ENCODE results near the gene NPIPB2. TPM values are rescaled to one million over a fixed set of nuclear protein-coding genes. Genes with fewer than 3 reads are reported as not detected.

Gene NPIPB2
- polyA plus RNA-seq, 2 donors = 3.0 to 9.1 TPM

GRCh38 chr16:11907160-11907970, 34.5 kb downstream of the NPIPB2 start:
- H3K9me3 ChIP-seq (ENCODE audit: control insufficient read depth in 2 of 2, insufficient read depth in 1 of 2, low read depth in 1 of 2, low read length in 1 of 2) = no peaks in the 10 kb centered on the region
- 92 to 93% methylated on average over 8 of the region's 8 CpGs for WGBS, 2 donors
- no peak overlapping the region for H3K27ac ChIP-seq (ENCODE audit: low read depth in 2 of 2, low read length in 1 of 2)
- H3K4me3 ChIP-seq (ENCODE audit: low read depth in 1 of 2, low read length in 2 of 2) = no peak overlapping the region
- H3K4me1 ChIP-seq (ENCODE audit: control insufficient read depth in 2 of 2, insufficient read depth in 2 of 2, low read length in 1 of 2) = peaks cover 2 to 4% of the 10 kb centered on the region in 2 donors
- peaks cover 0 to 5% of the 10 kb centered on the region in 2 donors for H3K36me3 ChIP-seq (ENCODE audit: control insufficient read depth in 2 of 2, insufficient read depth in 2 of 2, low read length in 1 of 2)
- no peaks in the 10 kb centered on the region for H3K27me3 ChIP-seq (ENCODE audit: control insufficient read depth in 1 of 2, insufficient read depth in 2 of 2, low read length in 2 of 2)

- Histone ChIP-seq H3K9me3 (ENCODE audit: control insufficient read depth in 2 of 2, insufficient read depth in 1 of 2, low read depth in 1 of 2, low read length in 1 of 2) (no peaks in the 10 kb centered on the region), H3K27ac (ENCODE audit: low read depth in 2 of 2, low read length in 1 of 2) (no peak overlapping the region), H3K27me3 (ENCODE audit: control insufficient read depth in 1 of 2, insufficient read depth in 2 of 2, low read length in 2 of 2) (no peaks in the 10 kb centered on the region), H3K4me3 (ENCODE audit: low read depth in 1 of 2, low read length in 2 of 2) (no peak overlapping the region), H3K36me3 (ENCODE audit: control insufficient read depth in 2 of 2, insufficient read depth in 2 of 2, low read length in 1 of 2) (peaks cover 0 to 5% of the 10 kb centered on the region in 2 donors), H3K4me1 (ENCODE audit: control insufficient read depth in 2 of 2, insufficient read depth in 2 of 2, low read length in 1 of 2) (peaks cover 0 to 4% of the 10 kb centered on the region in 2 donors)
- WGBS, 2 donors = 90 to 97% methylated on average over 6 of the region's 6 CpGs
Measured at GRCh38 chr16:11903906-11904305, 37.9 kb downstream of the NPIPB2 start.

- Histone ChIP-seq H3K27ac (ENCODE audit: low read depth in 2 of 2, low read length in 1 of 2) (no peak overlapping the region), H3K4me1 (ENCODE audit: control insufficient read depth in 2 of 2, insufficient read depth in 2 of 2, low read length in 1 of 2) (peaks cover 2 to 4% of the 10 kb centered on the region in 2 donors)
- WGBS, 2 donors = 65 to 73% methylated on average over 3 of the region's 3 CpGs
Measured at GRCh38 chr16:11901091-11901490, 40.8 kb downstream of the NPIPB2 start.

GRCh38 chr16:11896486-11897176, 45.2 kb downstream of the NPIPB2 start:
- H3K4me3 ChIP-seq (ENCODE audit: low read depth in 1 of 2, low read length in 2 of 2) = no peak overlapping the region
- 74 to 75% methylated on average over 5 of the region's 5 CpGs for WGBS, 2 donors

More at GRCh38 chr16:11901091-11901490, 40.8 kb downstream of the NPIPB2 start:
- H3K4me3 ChIP-seq (ENCODE audit: low read depth in 1 of 2, low read length in 2 of 2) = no peak overlapping the region
- no peaks in the 10 kb centered on the region for H3K9me3 ChIP-seq (ENCODE audit: control insufficient read depth in 2 of 2, insufficient read depth in 1 of 2, low read depth in 1 of 2, low read length in 1 of 2)
- H3K36me3 ChIP-seq (ENCODE audit: control insufficient read depth in 2 of 2, insufficient read depth in 2 of 2, low read length in 1 of 2) = peaks cover 0 to 5% of the 10 kb centered on the region in 2 donors
- no peaks in the 10 kb centered on the region for H3K27me3 ChIP-seq (ENCODE audit: control insufficient read depth in 1 of 2, insufficient read depth in 2 of 2, low read length in 2 of 2)

GRCh38 chr16:11893571-11893970, 48.3 kb downstream of the NPIPB2 start:
- H3K27me3 ChIP-seq (ENCODE audit: control insufficient read depth in 1 of 2, insufficient read depth in 2 of 2, low read length in 2 of 2) = no peaks in the 10 kb centered on the region
- WGBS, 2 donors = 96 to 98% methylated on average over 2 of the region's 2 CpGs
- no peak overlapping the region for H3K4me3 ChIP-seq (ENCODE audit: low read depth in 1 of 2, low read length in 2 of 2)

More at GRCh38 chr16:11896486-11897176, 45.2 kb downstream of the NPIPB2 start:
- H3K4me1 ChIP-seq (ENCODE audit: control insufficient read depth in 2 of 2, insufficient read depth in 2 of 2, low read length in 1 of 2) = peaks cover 0 to 2% of the 10 kb centered on the region in 2 donors
- peaks cover 0 to 5% of the 10 kb centered on the region in 2 donors for H3K36me3 ChIP-seq (ENCODE audit: control insufficient read depth in 2 of 2, insufficient read depth in 2 of 2, low read length in 1 of 2)
- H3K9me3 ChIP-seq (ENCODE audit: control insufficient read depth in 2 of 2, insufficient read depth in 1 of 2, low read depth in 1 of 2, low read length in 1 of 2) = no peaks in the 10 kb centered on the region
- peak overlapping the region in 1 of 2 donors; percentile 55 for H3K27ac ChIP-seq (ENCODE audit: low read depth in 2 of 2, low read length in 1 of 2)
- no peaks in the 10 kb centered on the region for H3K27me3 ChIP-seq (ENCODE audit: control insufficient read depth in 1 of 2, insufficient read depth in 2 of 2, low read length in 2 of 2)

GRCh38 chr16:11892761-11893160, 49.1 kb downstream of the NPIPB2 start:
- H3K4me1 ChIP-seq (ENCODE audit: control insufficient read depth in 2 of 2, insufficient read depth in 2 of 2, low read length in 1 of 2) = peaks cover 0 to 2% of the 10 kb centered on the region in 2 donors
- no peaks in the 10 kb centered on the region for H3K9me3 ChIP-seq (ENCODE audit: control insufficient read depth in 2 of 2, insufficient read depth in 1 of 2, low read depth in 1 of 2, low read length in 1 of 2)
- no peak overlapping the region for H3K27ac ChIP-seq (ENCODE audit: low read depth in 2 of 2, low read length in 1 of 2)
- 88 to 97% methylated on average over 4 of the region's 4 CpGs for WGBS, 2 donors
- no peak overlapping the region for H3K4me3 ChIP-seq (ENCODE audit: low read depth in 1 of 2, low read length in 2 of 2)
- H3K27me3 ChIP-seq (ENCODE audit: control insufficient read depth in 1 of 2, insufficient read depth in 2 of 2, low read length in 2 of 2) = no peaks in the 10 kb centered on the region
- peaks cover 0 to 10% of the 10 kb centered on the region in 2 donors for H3K36me3 ChIP-seq (ENCODE audit: control insufficient read depth in 2 of 2, insufficient read depth in 2 of 2, low read length in 1 of 2)

More at GRCh38 chr16:11893571-11893970, 48.3 kb downstream of the NPIPB2 start:
- Histone ChIP-seq H3K36me3 (ENCODE audit: control insufficient read depth in 2 of 2, insufficient read depth in 2 of 2, low read length in 1 of 2) (peaks cover 0 to 8% of the 10 kb centered on the region in 2 donors), H3K27ac (ENCODE audit: low read depth in 2 of 2, low read length in 1 of 2) (no peak overlapping the region), H3K4me1 (ENCODE audit: control insufficient read depth in 2 of 2, insufficient read depth in 2 of 2, low read length in 1 of 2) (peaks cover 0 to 2% of the 10 kb centered on the region in 2 donors), H3K9me3 (ENCODE audit: control insufficient read depth in 2 of 2, insufficient read depth in 1 of 2, low read depth in 1 of 2, low read length in 1 of 2) (no peaks in the 10 kb centered on the region)

GRCh38 chr16:11890231-11890965, 51.4 kb downstream of the NPIPB2 start:
- H3K4me3 ChIP-seq (ENCODE audit: low read depth in 1 of 2, low read length in 2 of 2) = no peak overlapping the region
- WGBS, 2 donors = 88 to 90% methylated on average over 5 of the region's 5 CpGs
- H3K36me3 ChIP-seq (ENCODE audit: control insufficient read depth in 2 of 2, insufficient read depth in 2 of 2, low read length in 1 of 2) = peaks cover 0 to 11% of the 10 kb centered on the region in 2 donors
- no peaks in the 10 kb centered on the region for H3K4me1 ChIP-seq (ENCODE audit: control insufficient read depth in 2 of 2, insufficient read depth in 2 of 2, low read length in 1 of 2)
- no peaks in the 10 kb centered on the region for H3K27me3 ChIP-seq (ENCODE audit: control insufficient read depth in 1 of 2, insufficient read depth in 2 of 2, low read length in 2 of 2)
- H3K9me3 ChIP-seq (ENCODE audit: control insufficient read depth in 2 of 2, insufficient read depth in 1 of 2, low read depth in 1 of 2, low read length in 1 of 2) = no peaks in the 10 kb centered on the region
- H3K27ac ChIP-seq (ENCODE audit: low read depth in 2 of 2, low read length in 1 of 2) = no peak overlapping the region

- H3K27me3 ChIP-seq (ENCODE audit: control insufficient read depth in 1 of 2, insufficient read depth in 2 of 2, low read length in 2 of 2) = no peaks in the 10 kb centered on the region
- H3K27ac ChIP-seq (ENCODE audit: low read depth in 2 of 2, low read length in 1 of 2) = no peak overlapping the region
- WGBS, 2 donors = 81 to 84% methylated on average over 6 of the region's 6 CpGs
- peaks cover 0 to 11% of the 10 kb centered on the region in 2 donors for H3K36me3 ChIP-seq (ENCODE audit: control insufficient read depth in 2 of 2, insufficient read depth in 2 of 2, low read length in 1 of 2)
- no peaks in the 10 kb centered on the region for H3K4me1 ChIP-seq (ENCODE audit: control insufficient read depth in 2 of 2, insufficient read depth in 2 of 2, low read length in 1 of 2)
- H3K9me3 ChIP-seq (ENCODE audit: control insufficient read depth in 2 of 2, insufficient read depth in 1 of 2, low read depth in 1 of 2, low read length in 1 of 2) = no peaks in the 10 kb centered on the region
- H3K4me3 ChIP-seq (ENCODE audit: low read depth in 1 of 2, low read length in 2 of 2) = no peak overlapping the region
Measured at GRCh38 chr16:11886881-11887280, 55.0 kb downstream of the NPIPB2 start.

GRCh38 chr16:11884035-11884434, 57.8 kb downstream of the NPIPB2 start:
- WGBS, 2 donors = 95 to 97% methylated on average over 5 of the region's 5 CpGs
- H3K36me3 ChIP-seq (ENCODE audit: control insufficient read depth in 2 of 2, insufficient read depth in 2 of 2, low read length in 1 of 2) = peaks cover 0 to 12% of the 10 kb centered on the region in 2 donors

More at GRCh38 chr16:11884035-11884434, 57.8 kb downstream of the NPIPB2 start:
- H3K9me3 ChIP-seq (ENCODE audit: control insufficient read depth in 2 of 2, insufficient read depth in 1 of 2, low read depth in 1 of 2, low read length in 1 of 2) = no peaks in the 10 kb centered on the region
- H3K27ac ChIP-seq (ENCODE audit: low read depth in 2 of 2, low read length in 1 of 2) = no peak overlapping the region
- no peaks in the 10 kb centered on the region for H3K4me1 ChIP-seq (ENCODE audit: control insufficient read depth in 2 of 2, insufficient read depth in 2 of 2, low read length in 1 of 2)
- H3K4me3 ChIP-seq (ENCODE audit: low read depth in 1 of 2, low read length in 2 of 2) = no peak overlapping the region
- H3K27me3 ChIP-seq (ENCODE audit: control insufficient read depth in 1 of 2, insufficient read depth in 2 of 2, low read length in 2 of 2) = no peaks in the 10 kb centered on the region

All from esophagus (tissue), 2 donors.